MV-4-11 (cell line): ENCODE measurements around the gene SSBP2.
A peak's percentile ranks its signal among the peaks of the same experiment; 100 is the strongest.

Source experiments
- DNase-seq: peaks from one replicate; lab custom pipeline; 2025; lab: John Stamatoyannopoulos, UW

SSBP2 gene

DNA sequence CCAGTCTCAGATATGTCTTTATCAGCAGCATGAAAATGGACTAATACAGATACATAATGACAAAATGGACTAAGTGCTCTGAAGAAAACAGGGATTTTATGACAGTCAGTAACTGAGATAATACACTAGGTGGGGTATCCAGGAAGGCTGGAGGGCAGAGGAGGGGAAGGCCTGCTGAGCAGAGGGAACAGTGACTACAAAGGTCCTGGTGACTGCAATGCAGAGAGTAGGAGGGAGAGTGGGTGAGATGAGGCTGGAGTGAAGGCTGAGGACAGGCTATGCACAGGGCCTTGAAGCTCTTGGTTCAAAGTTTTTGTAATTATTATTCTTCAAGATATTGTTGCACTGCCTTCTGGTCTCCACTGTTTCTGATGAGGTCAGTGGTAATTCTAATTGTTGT is 361.9 kb downstream of the SSBP2 start:
- no peak for DNase-seq

DNA sequence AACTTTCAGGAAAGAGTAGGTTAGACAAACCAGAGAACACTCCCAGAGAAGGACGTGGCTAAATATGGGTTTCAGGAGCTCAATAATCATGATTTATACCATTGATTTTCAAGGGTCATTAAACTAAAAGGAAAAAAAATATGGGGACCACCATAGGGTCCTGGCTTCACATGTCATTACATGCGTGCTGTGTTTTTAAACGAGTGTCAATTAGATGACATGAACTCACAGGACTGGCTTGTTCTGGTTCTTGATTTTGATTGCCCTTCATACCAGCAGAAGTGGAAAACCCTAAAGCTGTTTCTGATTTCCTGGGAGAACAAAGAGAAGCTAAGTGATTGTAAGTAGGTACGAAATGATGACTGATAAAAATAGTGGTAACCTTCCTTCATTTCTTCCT is 362.7 kb downstream of the SSBP2 start:
- DNase-seq, result no peak

DNA sequence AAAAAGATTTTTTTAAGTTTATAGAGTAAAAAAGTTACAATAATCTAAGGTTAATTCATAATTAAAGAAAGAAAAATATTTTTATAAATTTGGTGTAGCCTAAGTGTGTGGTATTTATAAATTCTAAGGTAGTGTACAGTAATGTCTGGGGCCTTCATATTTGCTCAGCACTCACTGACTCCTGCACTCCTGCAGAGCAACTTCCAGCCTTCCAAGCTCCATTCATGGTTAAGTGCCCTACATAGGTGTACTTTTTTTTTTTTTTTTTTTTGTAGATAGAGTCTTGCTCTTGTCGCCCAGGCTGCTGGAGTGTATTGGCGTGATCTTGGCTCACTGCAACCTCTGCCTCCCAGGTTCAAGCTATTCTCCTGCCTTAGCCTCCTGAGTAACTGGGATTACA is 367.0 kb downstream of the SSBP2 start:
- no peak for DNase-seq

DNA sequence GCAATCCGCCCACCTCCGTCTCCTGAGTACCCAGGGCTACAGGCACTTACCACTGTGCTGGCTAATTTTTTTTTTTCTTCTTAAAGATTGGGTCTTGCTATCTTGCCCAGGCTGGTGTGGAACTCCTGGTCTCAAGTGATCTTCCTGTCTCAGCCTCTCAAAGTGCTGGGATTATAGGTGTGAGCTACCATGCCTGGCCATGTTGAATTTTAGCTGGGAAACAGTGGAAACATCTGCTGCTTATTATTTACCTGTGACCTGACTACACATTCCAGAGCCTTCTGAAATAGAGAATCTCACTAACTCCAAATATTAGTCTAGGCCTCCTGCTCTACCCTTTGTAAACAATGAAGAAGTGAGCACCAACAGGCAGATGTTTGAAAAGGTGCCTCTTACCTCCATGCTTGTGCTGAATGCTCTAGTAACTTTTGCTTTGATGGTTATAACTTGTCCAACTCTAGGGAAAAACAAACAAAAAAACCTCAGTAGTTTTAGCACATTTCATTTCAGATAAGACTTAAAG is 379.5 kb downstream of the SSBP2 start:
- DNase-seq, result no peak

DNA sequence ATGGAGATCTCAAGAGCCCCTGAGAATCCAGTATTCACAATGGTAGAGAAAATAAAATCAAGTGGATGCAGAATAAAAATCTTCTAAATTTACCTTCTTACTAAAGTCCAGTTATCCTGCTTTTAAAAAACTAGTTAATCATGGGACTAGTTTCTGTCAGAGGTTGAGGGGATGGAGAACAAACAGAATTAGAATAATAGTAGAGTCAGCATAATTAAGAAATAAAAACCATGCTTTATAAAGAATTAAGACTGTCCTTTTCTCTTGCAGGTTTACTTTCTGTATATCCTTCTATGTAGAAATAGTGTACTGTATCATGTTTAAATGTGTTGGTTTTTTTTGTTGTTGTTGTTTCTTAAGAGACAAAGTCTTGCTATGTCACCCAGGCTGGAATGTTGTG is 380.0 kb downstream of the SSBP2 start:
- no peak for DNase-seq

DNA sequence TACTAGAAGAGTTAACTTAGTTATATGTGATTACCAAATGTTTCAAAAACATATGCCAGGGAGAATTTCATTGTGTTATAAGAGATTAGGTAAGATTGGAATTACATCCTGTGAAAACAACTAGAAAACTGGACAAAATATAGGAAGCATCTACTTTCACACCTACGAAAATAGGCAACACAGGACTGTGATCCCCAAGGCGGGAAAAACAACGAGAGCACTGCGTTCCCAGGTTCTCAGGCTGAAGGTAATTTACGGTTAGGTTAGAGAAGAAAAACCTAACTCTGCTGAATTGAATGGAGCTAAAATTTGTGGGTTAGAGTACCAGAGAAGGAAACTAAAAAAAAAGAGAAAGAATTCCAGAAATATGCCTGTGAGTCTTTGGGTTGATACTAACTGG is 385.4 kb downstream of the SSBP2 start:
- no peak for DNase-seq

DNA sequence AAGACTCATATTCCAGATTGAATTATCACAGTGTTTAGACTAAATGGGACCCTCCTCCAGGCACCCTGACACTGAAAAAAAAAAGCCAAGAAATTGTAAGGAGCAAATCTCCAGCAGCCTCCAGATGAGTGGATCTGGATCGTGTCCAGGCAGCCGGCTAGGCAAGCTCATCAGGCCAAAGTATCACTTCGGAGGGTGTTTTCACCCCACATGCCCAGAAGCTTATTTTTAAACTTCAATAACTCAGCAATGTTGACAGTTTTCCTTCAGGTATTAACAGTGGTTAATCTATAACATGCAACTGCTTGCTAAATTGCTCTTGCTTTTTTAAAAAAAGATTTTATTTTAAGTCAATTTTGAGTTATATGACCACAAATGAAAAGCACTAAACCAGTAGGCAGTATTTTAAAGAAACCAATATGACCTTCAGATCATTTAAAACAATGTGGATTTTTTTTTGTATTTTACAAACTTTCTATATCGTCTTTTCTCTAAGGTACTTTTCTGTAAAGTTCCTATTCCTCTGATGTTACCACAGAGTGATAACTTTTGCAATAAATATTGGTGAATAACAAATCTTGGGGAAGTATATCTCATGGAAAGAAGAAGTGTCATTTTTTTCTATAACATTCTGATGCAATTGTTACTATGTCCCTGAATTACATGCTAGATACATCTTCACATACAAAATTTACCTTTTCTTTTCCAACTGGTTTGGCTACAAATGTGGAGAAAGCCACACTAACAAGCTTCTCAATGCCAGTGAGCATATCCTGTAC is 387.6 kb downstream of the SSBP2 start:
- DNase-seq, result peak; percentile 70
